Fibroblast of lung (primary cell): ENCODE results near the gene GNB1L. TPM values are rescaled to one million over a fixed set of nuclear protein-coding genes. Genes with fewer than 3 reads are reported as not detected.

Source experiments
- DNase-seq, 2 donors: peaks; one replicate each; pipeline versions ENCODE4 v3.0.0 to v3.0.0-alpha.2; 2010; ENCODE audit warnings: low read depth in 2 of 2
- H2AFZ ChIP-seq: 2 replicates; pipeline ENCODE4 v1.5.1; 2012; ENCODE audit warnings: low read length, control low read depth, inconsistent platforms
- H3K27ac ChIP-seq: 2 replicates; pipeline ENCODE4 v1.5.1; 2011; ENCODE audit warnings: low read length, control low read depth; ENCODE audit not compliant: insufficient read depth
- H3K27me3 ChIP-seq: 2 replicates; pipeline ENCODE4 v1.5.1; 2011; ENCODE audit warnings: mild to moderate bottlenecking, low read length; ENCODE audit not compliant: control insufficient read depth, insufficient read depth
- H3K36me3 ChIP-seq: 2 replicates; pipeline ENCODE4 v1.5.1; 2011; ENCODE audit warnings: low read length; ENCODE audit not compliant: control insufficient read depth, insufficient read depth
- H3K4me1 ChIP-seq: 2 replicates; pipeline ENCODE4 v1.5.1; 2011; ENCODE audit warnings: low read length; ENCODE audit not compliant: control insufficient read depth, insufficient read depth; ENCODE audit errors: extremely low read depth
- H3K4me2 ChIP-seq: 2 replicates; pipeline ENCODE4 v1.5.1; 2011; ENCODE audit warnings: low read length, control low read depth; ENCODE audit not compliant: insufficient read depth; ENCODE audit errors: extremely low read depth
- H3K4me3 ChIP-seq, 4 experiments: fragments of 200-600 bp in 1 of 4; sonication (generic) in 1 of 4; replicated peaks in 1 of 4; 2 replicates each; pipeline ENCODE4 v1.5.1; 2011 to 2016; ENCODE audit warnings: low read length in 4 of 4, low read depth in 3 of 4, mild to moderate bottlenecking in 3 of 4, control low read depth in 2 of 4, inconsistent platforms in 1 of 4, mixed read lengths in 1 of 4; ENCODE audit not compliant: insufficient read depth in 1 of 4; ENCODE audit errors: control extremely low read depth in 1 of 4
- H3K79me2 ChIP-seq: 2 replicates; pipeline ENCODE4 v1.5.1; 2012; ENCODE audit warnings: mild to moderate bottlenecking, low read length, inconsistent platforms; ENCODE audit not compliant: control insufficient read depth, insufficient read depth
- H3K9ac ChIP-seq: 2 replicates; pipeline ENCODE4 v1.5.1; 2011; ENCODE audit warnings: mild to moderate bottlenecking, low read length, control low read depth; ENCODE audit not compliant: insufficient read depth
- H3K9me3 ChIP-seq: 2 replicates; pipeline ENCODE4 v1.5.1; 2012; ENCODE audit warnings: low read depth, low read length; ENCODE audit not compliant: control insufficient read depth, insufficient read depth
- H4K20me1 ChIP-seq: 2 replicates; pipeline ENCODE4 v1.5.1; 2011; ENCODE audit warnings: low read length; ENCODE audit not compliant: control insufficient read depth, insufficient read depth; ENCODE audit errors: extremely low read depth
- CTCF ChIP-seq, 2 donors: IDR thresholded peaks in 1 of 2; conservative IDR thresholded peaks in 1 of 2; 1 replicate in 1 of 2; 2 replicates in 1 of 2; pipeline ENCODE4 v1.5.1; 2011 to 2012; ENCODE audit warnings: low read length in 2 of 2, control low read depth in 1 of 2, inconsistent platforms in 1 of 2, low read depth in 1 of 2, mild to moderate bottlenecking in 1 of 2
- EZH2 ChIP-seq: IDR thresholded peaks from 2 replicates; pipeline ENCODE4 v1.5.1; 2012; ENCODE audit warnings: low read length, control low read depth, mild to moderate bottlenecking; ENCODE audit errors: missing control alignments
- polyA plus RNA-seq, 2 donors: library from polyadenylated mRNA; depleted of rRNA in 1 of 2; stranded (reverse) in 1 of 2; unstranded in 1 of 2; fragments of >200 nt; gene quantifications; 2 replicates each; pipeline ENCODE4 v1.2.1, GENCODE V29; 2011 to 2012; ENCODE audit warnings: missing spikeins in 1 of 2
- total RNA-seq: library from RNA; depleted of rRNA; stranded (reverse); fragments of >200 nt; gene quantifications from 2 replicates; pipeline ENCODE4 v1.2.1, GENCODE V29; 2014

GNB1L gene
- total and polyA plus RNA-seq, 2 donors (not counting 1 experiment from before 2014, with no cell fraction given): 1.4 to 7.8 TPM

- no peak overlapping the region for H3K9ac ChIP-seq
- no peak overlapping the region for H2AFZ ChIP-seq
- H3K4me2 ChIP-seq: no peak overlapping the region
- H4K20me1 ChIP-seq: no peaks in the 10 kb centered on the region
- no peak overlapping the region for H3K4me3 ChIP-seq
- no peak for TF ChIP-seq EZH2
- no peak for TF ChIP-seq CTCF (conservative IDR thresholded peaks at IDR 0.05 in 1 of 2, IDR thresholded peaks at IDR 0.05 in 1 of 2; ENCODE audit: low read depth in 1 of 2, low read length in 2 of 2)
- no peaks in the 10 kb centered on the region for H3K4me1 ChIP-seq
- no peak for DNase-seq
- no peaks in the 10 kb centered on the region for H3K9me3 ChIP-seq
- no peaks in the 10 kb centered on the region for H3K27me3 ChIP-seq
- H3K79me2 ChIP-seq: no peaks in the 10 kb centered on the region
- no peaks in the 10 kb centered on the region for H3K36me3 ChIP-seq
- H3K27ac ChIP-seq: no peak overlapping the region
These were observed 8.9 kb upstream of the GNB1L start for GRCh38 chr22:19863571-19863970.

- Histone ChIP-seq H3K36me3 (no peaks in the 10 kb centered on the region), H3K27ac (no peak overlapping the region), H3K9me3 (no peaks in the 10 kb centered on the region), H3K4me3 (no peak overlapping the region), H3K4me1 (no peaks in the 10 kb centered on the region), H3K9ac (no peak overlapping the region), H4K20me1 (no peaks in the 10 kb centered on the region), H3K27me3 (no peaks in the 10 kb centered on the region), H2AFZ (no peak overlapping the region), H3K79me2 (no peaks in the 10 kb centered on the region), H3K4me2 (no peak overlapping the region)
- TF ChIP-seq EZH2 (no peak), CTCF (conservative IDR thresholded peaks at IDR 0.05 in 1 of 2, IDR thresholded peaks at IDR 0.05 in 1 of 2; ENCODE audit: low read depth in 1 of 2, low read length in 2 of 2) (no peak)
- no peak for DNase-seq
These were observed 8.1 kb upstream of the GNB1L start for GRCh38 chr22:19862619-19863246.

- no peak for DNase-seq
- TF ChIP-seq EZH2: no peak
- TF ChIP-seq CTCF (conservative IDR thresholded peaks at IDR 0.05 in 1 of 2, IDR thresholded peaks at IDR 0.05 in 1 of 2; ENCODE audit: low read depth in 1 of 2, low read length in 2 of 2): no peak
- Histone ChIP-seq H3K4me3 (no peak overlapping the region), H3K9me3 (no peaks in the 10 kb centered on the region), H3K27me3 (no peaks in the 10 kb centered on the region), H3K4me1 (peaks cover 2% of the 10 kb centered on the region), H4K20me1 (no peaks in the 10 kb centered on the region), H3K9ac (no peak overlapping the region), H2AFZ (no peak overlapping the region), H3K36me3 (no peaks in the 10 kb centered on the region), H3K4me2 (no peak overlapping the region), H3K27ac (no peak overlapping the region), H3K79me2 (peaks cover 7% of the 10 kb centered on the region)
These were observed 5.3 kb upstream of the GNB1L start for GRCh38 chr22:19859861-19860510.
